SIG-M5 treated with dmso at 0.1 percent for 504 hours (cell line): ENCODE results near the gene CEACAM18.
"Not testable (repeated sequence)": the region's sequence is repeated elsewhere in the genome, so short reads cannot be mapped to it uniquely, and the experiment has no call there.

Experiments used
- DNase-seq: peaks from one replicate; lab custom pipeline; 2025; ENCODE audit not compliant: unreplicated experiment; lab: John Stamatoyannopoulos, UW

The CEACAM18 gene

GRCh38 chr19:51478381-51479234, at the start of gene CEACAM18:
Gene CEACAM18, plus strand, starts transcription at chr19:51478539.
- no peak for DNase-seq

GRCh38 chr19:51430221-51430620, 48.1 kb upstream of the CEACAM18 start:
- DNase-seq, result no peak

DNA sequence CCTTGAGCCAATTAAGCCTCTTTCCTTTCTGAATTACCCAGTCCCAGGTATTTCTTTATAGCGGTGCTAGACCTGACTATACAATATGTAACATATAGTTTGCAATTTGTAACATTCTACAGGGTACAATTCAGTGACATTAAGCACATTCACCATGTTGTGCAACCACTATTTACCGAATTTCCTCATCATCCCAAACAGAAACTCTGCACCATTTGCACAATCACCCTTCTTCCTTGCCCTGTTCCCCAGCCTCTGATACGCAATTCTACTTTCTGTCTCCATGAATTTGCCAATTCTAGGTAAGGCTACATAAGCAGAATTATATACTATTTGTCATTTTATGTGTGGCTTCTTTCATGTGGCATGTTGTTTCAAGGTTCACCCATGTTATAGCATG, 47.2 kb upstream of the CEACAM18 start:
- peak; percentile 81 for DNase-seq

GRCh38 chr19:51433043-51433442, 45.3 kb upstream of the CEACAM18 start:
- DNase-seq, result no peak

GRCh38 chr19:51434456-51434855, 43.9 kb upstream of the CEACAM18 start:
- no peak for DNase-seq

DNA sequence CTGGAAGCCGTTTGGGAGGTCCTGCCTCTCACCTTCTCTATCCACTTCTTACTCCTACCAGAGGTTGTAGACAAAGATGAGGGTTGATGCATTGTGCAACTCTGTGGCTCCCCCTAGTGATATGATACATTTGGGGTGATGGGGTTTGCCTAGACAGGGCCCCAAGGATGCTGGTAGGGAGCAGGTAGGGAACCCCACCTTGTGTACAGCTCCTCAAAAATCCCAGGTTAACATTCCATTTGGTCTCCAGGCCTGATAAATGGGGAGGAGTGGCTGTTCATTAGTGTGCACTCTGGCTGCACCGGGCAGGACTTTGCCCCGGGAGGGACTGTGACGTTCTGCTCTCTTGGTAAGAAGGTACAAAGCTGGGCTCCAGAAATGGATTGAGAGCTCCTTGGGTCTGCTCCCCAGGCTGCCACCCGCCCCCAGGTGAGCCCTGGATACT, 39.3 kb upstream of the CEACAM18 start:
- DNase-seq, result peak; percentile 51

DNA sequence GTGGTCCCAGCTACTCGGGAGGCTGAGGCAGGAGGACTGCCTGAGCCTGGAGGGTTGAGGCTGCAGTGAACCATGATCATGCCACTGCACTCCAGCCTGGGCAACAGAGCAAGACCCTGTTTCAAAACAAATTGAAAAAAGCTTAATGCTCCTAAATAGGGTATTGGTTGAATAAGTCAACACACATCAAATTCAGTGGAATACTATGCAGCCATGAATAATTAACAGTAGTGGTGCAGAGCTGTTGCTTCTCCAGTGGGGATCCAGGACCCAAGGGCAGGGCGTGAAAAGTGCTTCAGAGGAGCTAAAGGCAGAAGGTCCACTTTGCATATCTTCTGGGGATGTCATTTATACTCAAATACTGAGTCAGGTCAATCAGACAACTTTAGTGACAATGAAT, 38.3 kb upstream of the CEACAM18 start:
- no peak for DNase-seq

GRCh38 chr19:51440846-51441409, 37.4 kb upstream of the CEACAM18 start:
- DNase-seq, result no peak

DNA sequence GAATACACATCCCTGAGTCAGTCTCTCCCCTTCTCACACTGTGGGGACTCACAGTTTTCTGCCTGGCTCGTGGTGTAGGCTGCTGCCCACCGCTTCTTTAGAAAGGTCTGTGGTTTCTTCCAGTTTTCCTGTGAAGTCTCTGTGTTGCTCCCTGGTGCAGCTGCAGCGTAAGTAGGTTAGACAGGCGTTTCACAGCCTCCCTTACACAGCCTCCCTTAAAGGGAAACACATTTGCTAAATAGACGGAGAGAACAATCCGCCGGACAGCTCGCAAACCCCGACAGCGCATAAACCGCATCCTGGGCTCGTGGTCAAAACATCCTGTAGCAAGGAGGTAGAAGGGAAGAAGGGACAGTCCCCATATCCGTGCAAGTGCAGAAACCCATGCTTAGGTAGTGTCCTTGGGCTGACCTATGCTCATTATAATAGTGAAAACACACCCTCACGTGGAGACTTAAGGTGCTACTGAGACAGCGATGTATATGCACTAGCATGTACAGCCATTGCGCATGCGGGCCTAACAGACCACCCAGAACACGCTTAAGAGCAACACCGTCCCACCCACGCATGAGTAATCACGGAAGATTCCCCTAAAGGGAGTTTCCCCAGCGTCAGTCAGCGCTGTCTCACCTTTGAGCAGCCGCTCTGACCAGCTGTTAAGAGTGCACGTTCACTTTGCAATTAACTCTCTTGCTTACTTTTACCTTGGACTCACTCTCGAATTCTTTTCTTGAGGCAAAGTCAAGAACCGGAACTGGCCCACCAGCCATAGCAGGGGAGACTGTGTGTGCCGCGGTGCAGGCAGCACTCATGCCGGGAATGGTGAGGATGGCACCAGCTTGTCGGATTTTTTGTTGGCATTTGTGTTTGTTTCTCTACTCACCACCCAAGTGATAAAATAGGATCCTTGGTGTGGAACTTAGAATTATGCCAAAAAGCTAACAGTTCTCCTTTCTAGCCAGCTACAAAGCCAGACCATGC, 36.6 kb upstream of the CEACAM18 start:
- DNase-seq, result no peak

- not testable (repeated sequence) for DNase-seq
Observed at GRCh38 chr19:51447510-51447909, 30.8 kb upstream of the CEACAM18 start.

DNA sequence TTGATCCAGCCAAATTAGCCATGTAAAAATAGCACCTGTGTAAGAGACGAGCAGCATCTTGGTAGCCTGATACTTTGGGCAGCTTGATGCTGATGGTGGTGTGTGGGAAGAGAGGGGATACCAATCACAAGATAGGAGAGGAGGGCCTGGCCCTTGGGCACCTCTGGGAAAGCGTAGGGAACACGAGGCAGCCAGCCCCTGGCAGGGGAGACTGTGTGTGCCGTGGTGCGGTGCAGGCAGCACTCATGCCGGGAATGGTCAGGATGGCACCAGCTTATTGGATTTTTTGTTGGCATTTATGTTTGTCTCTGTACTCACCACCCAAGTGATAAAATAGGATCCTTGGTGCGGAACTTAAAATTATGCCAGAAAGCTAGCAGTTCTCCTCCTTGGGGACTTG, 30.3 kb upstream of the CEACAM18 start:
- no peak for DNase-seq

- DNase-seq, result no peak
Observed at GRCh38 chr19:51448411-51449016, 29.8 kb upstream of the CEACAM18 start.

DNA sequence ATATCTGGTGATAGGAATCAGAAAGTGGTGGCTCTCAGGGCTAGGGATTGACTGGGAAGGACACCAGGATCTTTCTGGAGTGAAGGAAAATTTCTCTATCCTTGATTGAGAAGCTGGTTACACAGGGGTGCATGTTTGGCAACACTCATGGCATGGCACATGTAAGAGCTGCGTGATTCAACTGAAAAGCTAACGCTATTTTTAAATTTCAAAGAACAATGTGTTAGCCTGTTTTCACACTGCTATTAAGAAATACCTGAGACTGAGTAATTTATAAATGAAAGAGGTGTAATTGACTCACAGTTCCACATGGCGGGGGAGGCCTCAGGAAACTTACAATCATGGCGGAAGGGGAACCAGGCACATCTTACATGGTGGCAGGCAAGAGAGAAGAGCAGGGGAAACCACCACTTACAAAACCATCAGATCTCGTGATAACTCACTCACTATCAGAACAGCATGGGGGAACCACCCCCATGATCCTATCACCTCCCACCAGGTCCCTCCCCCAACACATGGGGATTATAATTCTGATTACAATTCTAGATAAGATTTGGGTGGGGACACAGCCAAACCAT, 27.5 kb upstream of the CEACAM18 start:
- DNase-seq, result no peak

DNA sequence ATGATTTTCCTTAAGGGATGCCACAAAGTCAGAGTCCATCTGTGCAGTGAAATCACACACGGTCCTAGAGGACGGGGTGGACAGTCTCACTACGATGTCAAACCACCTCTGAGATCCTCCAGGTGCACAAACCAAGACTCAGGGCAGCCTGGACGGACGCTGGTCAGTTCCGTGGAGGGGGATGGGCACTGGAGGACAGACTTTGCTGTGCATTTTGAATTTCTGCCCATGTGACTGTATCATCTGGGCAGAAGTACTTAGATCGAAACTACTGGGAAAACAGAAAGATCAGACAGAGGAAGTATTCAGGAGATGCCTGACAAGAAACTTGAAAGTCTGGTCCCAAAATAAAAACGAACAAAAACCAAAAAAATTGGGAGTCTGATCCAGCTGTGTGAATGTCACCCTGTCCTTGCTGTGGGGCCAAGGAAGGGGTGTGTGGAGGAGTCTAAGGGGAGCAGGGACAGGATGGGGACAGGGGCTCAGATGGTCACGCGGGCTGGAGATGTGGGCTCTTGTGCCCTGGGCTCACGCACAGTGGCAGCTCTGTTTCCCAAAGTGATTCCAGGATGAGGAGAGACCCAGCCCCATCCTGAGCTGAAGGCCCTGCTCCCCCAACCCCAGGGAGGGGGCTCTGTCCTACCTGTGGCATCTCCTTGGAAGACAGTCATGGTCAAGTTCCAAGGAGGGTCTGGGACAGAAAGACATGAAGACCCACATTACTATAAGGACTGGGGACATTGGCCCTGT, 21.6 kb upstream of the CEACAM18 start:
- no peak for DNase-seq

DNA sequence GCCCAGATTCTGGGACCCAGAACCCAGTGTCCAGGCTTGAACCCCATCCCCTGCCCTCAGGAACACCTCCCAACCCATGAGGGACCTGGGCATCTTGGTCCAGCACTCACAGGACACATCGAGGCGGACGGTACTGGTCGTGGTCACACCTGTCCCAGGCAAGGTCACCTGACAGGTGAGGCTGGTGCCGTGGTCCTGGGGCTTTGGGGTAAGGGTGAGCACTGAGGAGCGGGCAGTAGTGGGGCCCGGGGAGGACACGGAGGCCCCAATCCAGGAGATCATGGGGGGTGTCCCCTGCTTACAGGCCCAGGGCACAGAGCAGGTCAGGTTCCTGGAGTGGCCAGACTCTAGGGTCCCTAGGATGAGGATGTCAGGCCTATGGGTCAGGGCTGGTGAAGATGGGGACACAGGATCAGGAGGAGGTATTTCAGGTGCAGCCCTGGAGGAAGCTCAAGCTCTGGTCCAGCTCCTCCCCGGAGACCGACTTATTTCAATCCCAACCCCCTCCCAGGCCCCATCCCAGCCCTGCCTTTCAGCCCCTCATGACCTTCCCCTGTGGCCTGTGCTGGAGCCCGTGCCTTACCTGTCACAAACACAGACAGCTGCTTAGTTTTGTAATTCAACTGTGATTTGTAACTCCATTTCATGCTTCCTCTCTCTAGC, 20.9 kb upstream of the CEACAM18 start:
- DNase-seq, result no peak

DNA sequence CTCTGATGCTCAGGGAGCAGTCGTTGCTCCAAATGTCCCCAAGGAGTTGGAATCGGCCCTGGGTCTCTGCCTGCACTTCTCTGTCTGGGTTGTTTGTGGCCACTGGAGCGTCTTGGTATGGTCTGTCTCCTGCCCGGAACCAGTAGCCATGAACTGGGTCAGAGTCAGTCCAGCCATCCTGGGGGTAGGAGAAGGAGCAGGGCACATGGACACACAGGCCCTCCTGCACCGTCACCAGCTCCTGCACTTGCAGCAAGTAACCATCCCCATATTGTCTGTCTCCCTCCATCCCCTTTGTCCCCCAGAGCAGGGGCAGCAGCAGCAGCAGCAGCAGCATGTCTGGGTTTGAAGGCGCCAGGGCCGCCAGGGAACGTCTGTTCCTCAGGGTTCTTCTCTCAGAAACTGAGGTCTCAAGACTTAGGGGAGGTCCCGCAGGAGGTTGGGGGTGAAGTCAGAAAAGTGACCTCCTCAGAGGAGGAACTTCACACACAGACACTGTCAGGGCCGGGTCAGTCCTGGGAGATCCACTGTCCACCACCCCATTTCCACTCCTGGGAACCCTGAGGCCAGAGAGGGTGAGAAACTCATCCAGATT, 20.2 kb upstream of the CEACAM18 start, which contains the start of gene SIGLEC8:
SIGLEC8 (minus strand) TSS at position 404 of the 595 bp plus-strand sequence; CDS start at position 337, 67 bp downstream.
- DNase-seq, result no peak

GRCh38 chr19:51458899-51459505, 19.3 kb upstream of the CEACAM18 start:
- DNase-seq, result no peak
